Activated CD8-positive, alpha-beta memory T cell treated with anti-CD3 and anti-CD28 coated beads, Interleukin-2, amount 50 U/mL, for 48 hours (primary cell): Measurements from ENCODE around the gene SAA1.
"Not testable (repeated sequence)": the region's sequence is repeated elsewhere in the genome, so short reads cannot be mapped to it uniquely, and the experiment has no call there.

Experiments
- DNase-seq: peaks from one replicate; pipeline ENCODE4 v3.0.0-alpha.2; 2020

Gene SAA1

GRCh38 chr11:18261721-18262120 lies 4.3 kb upstream of the SAA1 start:
- DNase-seq, result no peak

GRCh38 chr11:18262681-18263350 lies 3.2 kb upstream of the SAA1 start:
- DNase-seq, result not testable (repeated sequence)

GRCh38 chr11:18264035-18264434 lies 2.0 kb upstream of the SAA1 start:
- DNase-seq, result no peak

- no peak for DNase-seq
These were observed 1.1 kb upstream of the SAA1 start for GRCh38 chr11:18264677-18265555.

- not testable (repeated sequence) for DNase-seq
These were observed 1.5 kb downstream of the SAA1 start for GRCh38 chr11:18267335-18268133.

GRCh38 chr11:18269252-18269651 lies 3.2 kb downstream of the SAA1 start:
- DNase-seq, result not testable (repeated sequence)

- DNase-seq, result no peak
These were observed 4.0 kb downstream of the SAA1 start for GRCh38 chr11:18270102-18270501.

GRCh38 chr11:18271206-18271605 lies 5.1 kb downstream of the SAA1 start:
- no peak for DNase-seq

- no peak for DNase-seq
These were observed 11.7 kb downstream of the SAA1 start for GRCh38 chr11:18277565-18278271.

- DNase-seq, result no peak
These were observed 14.5 kb downstream of the SAA1 start for GRCh38 chr11:18280438-18281045.

- DNase-seq, result no peak
These were observed 16.6 kb downstream of the SAA1 start for GRCh38 chr11:18282626-18283025.

GRCh38 chr11:18285841-18286240 lies 19.8 kb downstream of the SAA1 start:
- no peak for DNase-seq

GRCh38 chr11:18288911-18289310 lies 22.8 kb downstream of the SAA1 start:
- DNase-seq, result no peak

GRCh38 chr11:18294862-18295261 lies 28.8 kb downstream of the SAA1 start:
- DNase-seq, result no peak

- no peak for DNase-seq
These were observed 29.3 kb downstream of the SAA1 start for GRCh38 chr11:18295316-18295715.

- DNase-seq, result no peak
These were observed 33.7 kb downstream of the SAA1 start for GRCh38 chr11:18299721-18300120.

GRCh38 chr11:18304745-18305144 lies 38.7 kb downstream of the SAA1 start:
- DNase-seq, result no peak

GRCh38 chr11:18307461-18308139 lies 41.5 kb downstream of the SAA1 start:
- no peak for DNase-seq

GRCh38 chr11:18308242-18308641 lies 42.2 kb downstream of the SAA1 start:
- no peak for DNase-seq

GRCh38 chr11:18309691-18310090 lies 43.6 kb downstream of the SAA1 start:
- DNase-seq, result no peak

GRCh38 chr11:18310800-18311340 lies 44.8 kb downstream of the SAA1 start:
- no peak for DNase-seq
